ENCODE results near the gene LRRC42. TPM values are rescaled to one million over a fixed set of nuclear protein-coding genes. Genes with fewer than 3 reads are reported as not detected.
A peak's percentile ranks its signal among the peaks of the same experiment; 100 is the strongest.

The LRRC42 gene
- total and polyA plus RNA-seq, 9 of the 15 experiments (the other 6 are each of a cell fraction or from before 2014, with no cell fraction given): 17.3 to 51.9 (median 35.5) TPM

- ChIA-PET POLR2A (interaction anchor here (0.7 to 2.5 kb wide), 9 partner anchors 8 to 66 kb away, joined by 3 to 17 read pairs (median 4); no protein-coding TSS in a partner anchor), CTCF (ENCODE audit: low intra/inter-chr PET ratio) (no interaction called here)
- H3K79me2 ChIP-seq (ENCODE audit: control insufficient read depth, insufficient read depth, low read length): peaks cover 73% of the 10 kb centered on the region
- H3K4me3 ChIP-seq: peak overlapping the region; percentile 88
- WGBS (ENCODE audit: insufficient coverage, low coverage, missing lambda C conversion rate): 11% methylated on average over 7 of the region's 7 CpGs
- intact Hi-C loops (cut with micrococcal nuclease): loop anchor here (10.0 kb wide), 1 partner anchor 458 kb away; no protein-coding TSS in a partner anchor
- no peaks in the 10 kb centered on the region for H3K27me3 ChIP-seq (ENCODE audit: control insufficient read depth in 2 of 2, insufficient read depth in 2 of 2, low read length in 2 of 2)
- 0 out of 2 replicates have a peak, but pooled peaks cover 7% of the 10 kb centered on the region for H4K20me1 ChIP-seq (replicated peaks; ENCODE audit: control insufficient read depth, insufficient read depth, low read length)
- peak overlapping the region; percentile 91 for H3K4me2 ChIP-seq (ENCODE audit: insufficient read depth, low read length)
- peaks cover 25% of the 10 kb centered on the region for H3K36me3 ChIP-seq (ENCODE audit: control insufficient read depth, insufficient read depth, low read length)
- H2AFZ ChIP-seq (ENCODE audit: low read depth, low read length): peak overlapping the region; percentile 41
- FAIRE-seq (peak; percentile 82), DNase-seq (ENCODE audit: extremely low read depth in 1 of 4, low spot score in 3 of 4) (peak in 2 of 4 experiments; percentile 29 to 65), ATAC-seq (peak; percentile 1; the same call in 1 of the 3 replicates)
- in situ Hi-C loops (cut with MboI): no loop called here
- peak overlapping the region in 1 of 2 experiments; percentile 84; a peak in 2 of 4 replicates for H3K9ac ChIP-seq (ENCODE audit: insufficient read depth in 1 of 2, low read depth in 2 of 2, low read length in 2 of 2)
- H3K9me3 ChIP-seq (replicated peaks; ENCODE audit: control insufficient read depth, insufficient read depth, low read depth, low read length): no peaks in the 10 kb centered on the region
- BruUV-seq (replicated peaks): no TSS peak
- H3K9me1 ChIP-seq (ENCODE audit: control insufficient read depth, insufficient read depth, low read length): no peaks in the 10 kb centered on the region
- H3K27ac ChIP-seq (ENCODE audit: extremely low read depth, low read depth, low read length): peak overlapping the region; percentile 91
- peaks cover 23 to 26% of the 10 kb centered on the region in 2 experiments for H3K4me1 ChIP-seq (replicated peaks in 1 of 2; ENCODE audit: control insufficient read depth in 2 of 2, insufficient read depth in 2 of 2, low read length in 2 of 2)
- TF ChIP-seq RB1 (IDR thresholded peaks at IDR 0.05; ENCODE audit: low read depth) (no peak), NELFE (IDR thresholded peaks at IDR 0.05; ENCODE audit: insufficient read depth, insufficient read length) (no peak), ZNF395 (CRISPR knock-in tag; IDR thresholded peaks at IDR 0.05) (no peak), PRDM10 (IDR thresholded peaks at IDR 0.05; ENCODE audit: partially characterized antibody) (peak; percentile 40), C11orf30 (IDR thresholded peaks at IDR 0.05; ENCODE audit: low read depth) (peak; percentile 60), FOSL1 (tag; conservative IDR thresholded peaks at IDR 0.05) (peak; percentile 38; the same call in 1 of the 2 replicates), SRF (CRISPR knock-in tag; IDR thresholded peaks at IDR 0.05) (no peak), FOS (IDR thresholded peaks at IDR 0.05; ENCODE audit: extremely low read depth, insufficient read length) (no peak), TRIM25 (IDR thresholded peaks at IDR 0.05; ENCODE audit: borderline replicate concordance) (no peak), U2AF2 (optimal IDR thresholded peaks at IDR 0.05; ENCODE audit: low read depth, low read length) (no peak), ETS2 (tag; IDR thresholded peaks at IDR 0.05; ENCODE audit: borderline replicate concordance, poor library complexity, severe bottlenecking) (no peak), RAD51 (IDR thresholded peaks at IDR 0.05; ENCODE audit: borderline replicate concordance, low read depth) (peak; percentile 79; the same call in 1 of the 2 replicates), BHLHE40 (IDR thresholded peaks at IDR 0.05; ENCODE audit: low read length) (no peak)
Observed at GRCh38 chr1:53942127-53942957, 3.8 kb upstream of the LRRC42 start.

All from K562 (cell line).